NCI-H1930 (cell line): ENCODE measurements around the gene DPH5.
A peak's percentile ranks its signal among the peaks of the same experiment; 100 is the strongest.

Experiments
- DNase-seq, 2 experiments: peaks; one replicate each; lab custom pipeline; 2025; lab: John Stamatoyannopoulos, UW

DPH5 gene

DNA sequence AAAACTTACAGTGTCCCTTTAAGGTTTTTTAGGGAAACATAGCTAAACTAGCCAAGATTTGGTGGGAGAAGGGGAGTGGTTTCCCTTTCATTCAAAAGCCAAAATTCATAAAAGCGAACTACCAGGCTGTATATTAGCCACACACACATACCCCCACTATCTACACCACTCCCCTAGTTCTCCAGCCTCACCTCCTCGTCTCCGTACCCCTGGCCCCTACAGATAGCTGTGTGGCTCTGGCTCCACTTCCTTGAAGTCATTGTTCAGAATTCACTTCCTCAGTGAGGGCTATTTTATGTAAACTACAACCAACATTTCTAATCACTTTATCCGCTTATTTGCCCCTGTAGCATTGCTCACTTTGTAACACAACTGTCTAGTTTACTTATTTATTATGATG, 5.3 kb upstream of the DPH5 start:
- no peak for DNase-seq

DNA sequence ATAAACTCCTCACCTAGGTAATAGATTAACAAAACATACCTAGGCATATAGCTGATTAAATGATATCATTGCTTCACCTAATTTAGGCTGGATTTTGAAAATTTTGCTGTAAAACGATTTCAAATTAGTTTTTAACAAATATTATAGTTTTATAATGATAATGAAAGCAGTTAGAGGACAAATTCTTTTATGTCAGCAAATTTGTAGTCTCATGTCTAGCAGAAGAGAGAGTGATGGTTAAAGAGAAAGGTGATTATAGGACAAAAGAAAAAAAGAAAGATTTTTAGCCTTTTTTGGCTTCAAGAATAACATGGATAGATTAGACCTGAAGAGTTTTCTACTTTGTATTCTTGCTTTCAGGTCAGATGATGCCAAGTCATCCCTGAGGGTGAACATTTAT, 3.6 kb upstream of the DPH5 start:
- DNase-seq: no peak

DNA sequence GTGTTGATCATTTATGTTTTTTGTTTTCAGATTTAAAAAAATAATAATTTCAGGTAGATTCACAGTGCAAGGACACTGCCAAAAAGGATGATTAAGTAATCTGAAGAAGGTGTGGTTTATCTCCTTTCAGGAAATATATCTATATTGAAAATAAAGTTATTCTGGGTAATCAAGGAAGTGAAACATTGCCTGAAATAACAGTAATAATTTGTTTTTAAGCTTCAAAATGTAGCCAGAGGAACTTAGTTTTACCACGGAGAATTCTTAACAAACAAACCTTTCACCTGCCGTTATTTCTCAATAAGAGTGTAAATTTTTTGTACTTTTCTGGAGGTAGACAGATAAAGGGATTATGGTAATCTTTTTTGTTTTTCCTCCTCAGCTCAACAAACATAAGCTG, 2.9 kb upstream of the DPH5 start:
- DNase-seq: no peak

DNA sequence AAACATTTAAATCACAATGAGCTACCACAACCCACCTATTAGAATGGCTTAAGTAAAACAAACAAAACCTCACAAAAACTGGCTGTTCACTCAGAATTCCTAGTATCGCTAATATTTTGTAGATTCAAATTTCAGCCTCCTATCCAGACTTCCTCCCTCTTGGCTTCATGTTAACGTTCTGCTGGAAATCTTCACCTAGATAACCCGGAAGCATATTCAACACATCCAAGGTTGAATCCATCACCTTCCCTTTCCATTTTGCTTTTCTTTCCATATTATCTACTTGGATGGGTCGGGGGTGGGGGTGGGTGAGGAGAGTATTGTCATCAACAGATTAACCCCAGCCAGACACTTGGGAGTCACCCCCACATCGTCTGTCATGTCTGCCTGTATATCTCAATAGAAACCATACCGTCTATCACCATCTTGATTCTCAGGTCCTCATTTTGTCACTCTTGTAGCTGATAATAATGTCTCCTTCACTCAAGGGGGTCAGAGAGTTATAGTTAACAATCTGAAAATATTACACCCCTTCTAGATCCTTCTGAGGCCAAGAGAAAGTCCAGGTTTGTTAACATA, 1.7 kb upstream of the DPH5 start:
- DNase-seq: no peak

DNA sequence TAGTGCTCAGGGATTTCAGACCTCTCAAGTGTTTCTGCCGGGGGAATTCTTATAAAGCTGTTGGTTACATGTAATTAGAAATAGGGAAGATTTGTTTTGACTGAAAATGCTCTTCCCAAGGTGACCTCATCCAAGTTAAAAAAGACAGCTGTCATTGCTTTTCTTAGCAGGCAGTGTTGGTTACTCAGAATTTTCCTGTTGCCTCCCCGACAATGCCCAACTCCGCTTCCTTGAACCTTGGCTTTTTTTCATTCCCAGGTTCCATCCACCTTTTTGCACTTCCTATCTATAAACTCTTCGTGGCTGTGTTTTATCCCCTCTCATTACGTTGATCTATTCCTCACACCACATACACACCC, 825 bp upstream of the DPH5 start:
- DNase-seq: no peak

DNA sequence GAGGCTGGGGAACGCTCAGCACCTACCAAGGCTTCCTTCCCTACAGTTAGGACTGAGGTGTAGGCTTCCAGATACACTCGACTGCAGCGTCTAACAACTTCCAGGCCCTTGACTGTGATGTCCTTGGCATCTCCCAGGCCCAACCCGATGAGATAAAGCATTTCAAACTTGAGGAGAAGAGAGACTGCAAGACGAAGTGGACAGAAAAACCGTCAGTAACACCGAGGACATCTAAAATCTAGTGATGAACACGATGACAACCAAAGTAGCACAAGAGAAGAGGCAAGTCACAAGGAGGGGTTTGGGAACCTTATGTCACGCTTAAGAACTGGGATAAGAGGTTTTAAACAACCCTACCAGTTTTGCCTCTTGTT, 314 bp downstream of the DPH5 start:
- DNase-seq: no peak

DNA sequence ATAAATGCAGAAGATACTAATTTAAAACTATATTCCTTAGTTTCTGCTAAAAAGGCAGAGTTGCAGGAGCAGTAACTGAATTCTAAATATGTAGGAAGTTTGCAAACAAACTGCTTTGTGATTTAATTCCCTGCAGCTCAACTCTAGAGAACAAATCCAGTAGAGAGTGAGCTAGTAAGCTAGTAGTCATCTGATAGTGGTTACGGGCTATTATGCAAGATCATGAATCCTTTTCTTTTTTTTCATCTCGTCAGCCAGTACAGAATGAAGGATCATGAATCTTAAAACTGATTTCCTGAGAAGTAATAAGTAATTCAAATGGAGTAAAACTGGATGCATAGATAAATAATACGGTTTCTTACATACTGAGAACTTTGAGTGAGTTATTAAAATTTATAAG, 3.3 kb downstream of the DPH5 start:
- peak in 1 of 2 experiments; percentile 36 for DNase-seq

DNA sequence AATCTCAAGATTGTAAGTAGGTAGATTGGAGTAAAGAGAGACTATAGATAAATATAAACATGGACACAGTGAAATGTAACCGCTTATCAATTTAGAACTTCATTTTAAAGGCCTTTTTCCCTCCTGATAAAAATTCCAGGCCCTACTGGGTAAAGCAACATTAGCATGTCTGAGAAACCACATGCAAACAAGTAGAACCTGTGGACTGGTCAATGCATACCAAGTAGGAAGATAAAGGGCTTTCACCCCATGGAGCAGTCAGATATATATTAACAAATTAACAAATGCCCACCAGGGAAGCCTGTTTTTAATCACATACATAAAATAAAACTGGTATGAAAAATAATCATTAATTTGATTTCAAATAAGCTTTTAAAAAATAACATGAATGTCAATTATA, 8.1 kb downstream of the DPH5 start:
- DNase-seq: no peak

DNA sequence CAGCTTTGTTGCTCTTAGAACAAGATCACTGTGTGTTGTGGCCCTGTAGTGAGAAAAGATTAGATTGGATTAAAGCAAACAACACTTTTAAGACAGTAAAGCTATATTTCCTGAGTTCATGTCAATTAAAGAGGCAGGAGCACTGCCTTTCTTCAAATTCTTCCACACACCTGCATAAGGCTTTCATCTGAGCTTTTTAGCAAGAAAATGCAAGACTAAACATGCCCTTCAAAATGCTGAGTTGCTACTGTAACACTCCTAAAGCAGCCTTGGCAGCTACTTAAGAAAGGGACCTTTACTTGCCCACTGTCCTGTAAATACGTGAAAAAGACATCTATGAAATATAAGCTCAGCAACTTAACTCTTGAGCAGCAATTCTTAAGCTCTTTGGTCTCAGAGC, 11.8 kb downstream of the DPH5 start:
- no peak for DNase-seq

DNA sequence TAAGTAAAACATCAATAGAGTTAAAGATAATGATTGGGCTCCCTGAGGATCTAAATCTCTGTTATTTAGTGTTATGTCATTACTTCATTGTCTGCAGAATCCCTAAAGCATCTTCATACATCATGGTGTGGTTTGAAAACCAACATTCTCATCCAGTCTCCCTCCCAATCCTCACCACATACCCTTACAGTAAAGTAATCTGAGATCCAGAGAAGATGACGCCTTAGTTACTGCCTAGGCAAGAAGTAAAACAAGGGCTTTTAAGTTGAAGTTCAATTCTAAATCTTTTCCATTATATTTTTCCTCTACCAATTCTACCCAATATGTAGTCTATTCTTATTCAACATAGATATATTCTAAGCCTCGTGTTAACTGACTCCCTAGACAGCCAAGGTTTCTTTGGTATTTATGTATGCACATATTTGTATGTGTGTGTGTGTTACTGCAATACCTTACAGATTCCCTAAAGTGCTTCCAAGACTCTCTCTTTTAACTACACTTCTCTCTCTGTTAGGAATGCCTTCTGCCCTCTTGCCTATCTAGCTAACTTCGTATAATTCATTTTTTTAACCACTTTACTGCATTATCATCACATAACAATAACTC, 17.3 kb downstream of the DPH5 start:
- no peak for DNase-seq

DNA sequence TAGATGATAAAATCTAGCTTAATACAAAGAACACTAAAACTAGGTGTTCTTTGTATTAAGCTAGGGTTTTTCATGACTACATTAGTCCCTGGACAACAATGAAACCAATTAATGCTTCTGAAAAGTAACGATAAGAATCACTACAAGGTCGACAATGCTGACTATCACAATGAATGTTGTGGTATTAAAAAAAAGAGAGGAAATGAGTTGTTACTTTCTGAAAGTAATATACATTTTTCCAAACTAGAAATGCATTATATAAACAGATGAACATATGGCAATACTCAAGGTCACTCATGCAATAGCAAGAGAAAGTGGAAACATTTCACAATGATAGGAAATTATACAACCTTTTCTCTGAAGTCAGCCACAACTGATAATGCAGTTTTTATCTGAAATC, 19.0 kb downstream of the DPH5 start:
- DNase-seq: no peak

DNA sequence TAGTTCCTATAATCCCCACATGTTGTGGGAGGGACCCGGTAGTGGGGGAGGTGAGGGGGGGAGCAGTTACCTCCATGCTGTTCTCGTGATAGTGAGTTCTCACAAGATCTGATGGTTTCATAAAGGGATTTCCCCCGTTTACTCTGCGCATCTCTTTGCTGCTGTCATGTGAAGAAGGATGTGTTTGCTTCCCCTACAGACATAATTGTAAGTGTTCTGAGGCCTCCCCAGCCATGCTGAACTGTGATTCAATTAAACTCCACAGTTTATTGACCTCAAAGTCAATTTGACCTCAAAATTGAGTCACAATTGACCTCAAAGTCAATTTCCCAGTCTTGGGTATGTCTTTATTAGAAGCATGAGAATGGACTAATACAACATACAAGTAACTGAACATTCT, 19.7 kb downstream of the DPH5 start:
- DNase-seq: no peak

DNA sequence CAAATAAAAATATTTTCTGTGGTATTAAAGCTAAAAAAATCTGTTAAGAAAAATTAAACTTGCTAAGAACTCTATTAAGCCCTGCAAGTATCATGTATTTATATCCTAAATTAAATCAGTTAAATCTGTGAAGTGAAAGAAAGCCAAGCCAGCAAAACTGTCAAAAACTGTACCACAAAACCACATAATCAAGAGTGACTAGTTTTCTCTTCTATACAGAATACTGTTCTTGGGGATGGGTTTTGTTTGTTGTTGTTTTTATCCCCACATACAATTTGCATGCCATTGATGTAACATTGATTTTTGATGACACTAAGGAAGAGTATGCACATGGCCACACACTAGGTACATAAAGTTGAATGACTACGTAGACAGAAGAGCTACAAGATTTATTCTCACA, 20.4 kb downstream of the DPH5 start:
- no peak for DNase-seq

DNA sequence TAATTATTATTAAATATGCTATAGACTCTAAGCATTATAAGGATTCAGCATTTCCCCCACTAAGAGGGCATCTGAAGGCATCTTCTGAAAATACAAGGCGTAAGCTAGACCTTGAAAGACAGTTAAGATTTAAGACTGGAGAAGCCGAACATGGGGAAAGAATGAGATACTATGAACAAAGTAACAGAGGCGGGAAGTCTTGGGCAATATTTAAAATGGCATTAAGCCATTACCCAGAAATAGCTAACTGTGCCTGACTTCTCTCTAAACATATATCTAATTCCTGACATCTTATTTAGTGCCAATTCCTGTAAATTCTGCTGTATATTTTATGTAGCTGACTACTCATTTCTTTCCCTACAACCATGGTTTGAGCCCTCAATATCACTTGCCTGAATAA, 20.9 kb downstream of the DPH5 start:
- no peak for DNase-seq

DNA sequence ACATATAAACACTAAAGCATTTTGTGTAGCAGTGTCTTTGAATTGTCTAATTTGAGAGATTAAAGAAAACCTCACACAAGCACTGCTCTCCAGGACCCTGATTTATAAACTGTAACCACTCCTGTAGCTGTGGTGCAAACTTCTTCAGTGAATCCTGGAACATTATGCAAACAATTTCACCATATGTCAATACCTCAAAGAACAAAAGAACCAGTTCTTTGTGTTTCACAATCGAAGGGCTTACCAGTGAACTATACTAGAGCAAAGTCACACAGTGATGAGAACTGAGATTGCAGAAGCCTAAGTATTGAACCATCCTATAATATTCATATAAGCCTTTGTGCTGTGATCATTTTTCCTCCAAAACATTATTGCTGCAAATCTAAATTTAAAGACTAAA, 21.5 kb downstream of the DPH5 start:
- DNase-seq: no peak

DNA sequence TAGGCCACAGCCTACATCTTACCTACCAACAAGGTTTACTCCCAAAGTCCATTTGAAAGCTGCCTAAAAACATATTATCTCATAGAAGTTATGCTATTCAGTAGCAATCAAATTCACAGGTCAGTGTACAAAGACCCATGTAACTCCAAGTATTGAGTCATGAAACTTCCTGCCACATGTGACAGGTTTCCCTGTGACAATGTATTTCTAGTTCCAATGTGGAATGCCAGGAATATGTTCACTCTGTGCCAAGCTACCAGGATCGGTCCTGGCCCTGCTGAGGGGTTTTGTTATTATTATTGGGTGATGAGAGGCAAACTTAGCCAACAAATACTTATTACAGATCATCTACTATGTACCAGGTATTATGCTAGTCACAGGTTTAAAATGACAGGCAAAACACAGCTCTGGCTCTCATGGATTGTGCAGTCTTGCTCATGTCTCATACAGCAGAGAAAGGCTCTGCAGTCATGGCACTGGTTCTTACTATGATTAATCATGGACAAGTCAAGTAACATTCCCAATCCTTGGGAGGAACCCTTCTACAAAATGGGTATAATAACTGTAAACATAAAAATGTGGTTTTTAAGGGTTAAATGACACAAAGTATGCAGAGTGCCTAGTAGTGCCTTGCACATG, 22.5 kb downstream of the DPH5 start:
- no peak for DNase-seq

DNA sequence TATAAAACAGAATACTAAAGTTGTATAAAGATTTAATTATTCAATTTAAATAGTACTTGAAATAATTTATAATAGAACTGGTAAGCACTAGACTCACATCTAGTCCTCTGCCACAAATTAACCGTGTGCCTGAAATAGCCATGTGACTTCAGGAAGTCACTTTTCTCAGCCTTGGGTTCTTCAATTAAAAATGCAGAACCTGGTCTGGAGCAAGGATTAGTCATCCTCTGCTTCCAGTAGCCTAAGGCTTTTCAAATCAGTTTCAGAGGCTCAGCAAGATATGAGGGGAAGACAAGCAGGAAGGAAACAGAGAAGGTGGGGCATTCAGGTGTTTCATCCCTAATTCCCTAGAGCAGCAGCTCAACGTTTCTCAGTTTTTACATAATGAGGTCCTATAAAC, 23.0 kb downstream of the DPH5 start:
- no peak for DNase-seq

DNA sequence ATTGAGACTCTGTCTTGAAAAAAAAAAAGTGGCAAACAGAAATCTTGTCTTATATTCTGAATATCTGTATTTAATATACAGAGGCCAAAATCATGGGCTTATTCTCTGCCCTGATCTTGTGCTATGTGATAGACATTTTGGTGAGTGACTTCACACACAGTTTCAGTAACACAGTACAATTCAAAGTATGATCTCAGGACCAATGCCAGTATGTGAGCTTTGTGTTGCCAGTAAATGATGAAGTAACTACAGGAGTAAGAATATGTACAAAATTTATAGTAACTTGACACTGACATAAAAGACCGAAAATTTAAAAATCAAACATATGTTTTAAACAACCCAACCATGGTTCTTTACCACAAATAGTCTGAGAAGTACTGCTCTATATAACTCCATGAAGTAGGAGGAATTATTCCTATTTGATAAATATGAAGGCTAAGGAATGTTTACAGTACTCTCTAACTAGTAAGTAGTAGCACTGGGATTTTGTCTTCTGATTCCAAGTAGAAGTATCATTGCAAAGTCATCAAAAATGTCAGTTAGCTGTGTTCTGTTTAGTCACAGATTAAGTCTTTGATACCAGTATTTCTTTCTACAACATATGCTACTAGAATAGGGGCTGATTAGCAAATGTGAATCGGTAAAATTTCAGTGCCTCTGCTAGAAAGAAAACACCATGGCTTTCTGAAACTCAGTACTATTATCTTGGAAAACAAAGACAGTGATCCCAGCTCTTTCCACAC, 25.3 kb downstream of the DPH5 start:
- DNase-seq: no peak

DNA sequence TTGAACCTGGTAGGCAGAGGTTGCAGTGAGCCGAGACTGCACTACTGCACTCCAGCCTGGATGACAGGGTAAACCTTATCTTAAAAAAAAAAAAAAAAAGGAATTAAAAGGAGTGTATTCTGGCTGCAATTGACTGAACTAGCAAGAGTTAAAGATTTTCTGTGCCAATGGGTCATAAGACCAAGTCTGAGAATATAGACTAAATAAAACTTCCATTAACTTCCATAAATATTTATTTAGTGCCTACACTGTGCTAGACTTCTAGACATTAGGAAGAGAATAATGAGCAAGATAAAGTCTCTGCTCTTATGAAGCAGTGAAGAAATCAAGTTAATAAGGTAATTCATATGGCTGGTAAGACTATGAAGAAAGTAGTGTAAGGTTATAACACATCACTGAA, 27.2 kb downstream of the DPH5 start:
- DNase-seq: no peak

DNA sequence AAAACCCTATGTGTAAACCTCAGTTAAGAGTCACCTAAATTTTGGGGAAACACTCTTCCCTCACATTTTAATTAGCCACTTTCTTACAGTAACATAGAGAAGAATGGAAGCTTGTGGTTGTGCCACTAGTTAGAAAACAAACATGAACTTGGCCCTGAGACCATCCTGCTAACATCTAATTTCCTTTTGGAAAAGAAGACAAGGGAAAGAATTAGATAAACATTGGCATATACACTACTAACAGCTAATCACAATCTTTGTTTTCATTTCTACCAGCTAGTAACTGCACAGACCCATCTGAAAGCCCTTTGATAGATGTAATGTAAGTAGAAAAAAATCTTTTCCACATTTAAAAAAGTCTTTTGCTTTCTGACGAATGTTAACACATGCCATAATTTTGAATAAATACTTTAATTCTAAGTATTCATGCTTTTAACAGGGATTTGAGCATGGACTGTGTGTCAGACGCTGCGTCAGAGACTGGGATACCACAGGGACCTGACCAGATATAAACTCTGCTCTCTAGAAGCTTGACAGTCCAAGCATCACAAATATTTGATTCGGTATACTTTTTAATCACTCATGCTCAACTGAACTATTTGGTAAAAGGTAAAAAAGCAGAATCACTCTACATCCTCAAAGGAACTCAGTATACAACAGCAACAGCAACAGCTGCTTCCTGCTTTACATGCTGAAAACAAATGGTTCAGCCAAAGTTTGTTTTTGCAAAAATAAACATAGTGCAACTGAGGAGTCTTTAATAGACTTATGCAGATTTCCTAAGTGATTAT, 30.2 kb downstream of the DPH5 start:
- no peak for DNase-seq

DNA sequence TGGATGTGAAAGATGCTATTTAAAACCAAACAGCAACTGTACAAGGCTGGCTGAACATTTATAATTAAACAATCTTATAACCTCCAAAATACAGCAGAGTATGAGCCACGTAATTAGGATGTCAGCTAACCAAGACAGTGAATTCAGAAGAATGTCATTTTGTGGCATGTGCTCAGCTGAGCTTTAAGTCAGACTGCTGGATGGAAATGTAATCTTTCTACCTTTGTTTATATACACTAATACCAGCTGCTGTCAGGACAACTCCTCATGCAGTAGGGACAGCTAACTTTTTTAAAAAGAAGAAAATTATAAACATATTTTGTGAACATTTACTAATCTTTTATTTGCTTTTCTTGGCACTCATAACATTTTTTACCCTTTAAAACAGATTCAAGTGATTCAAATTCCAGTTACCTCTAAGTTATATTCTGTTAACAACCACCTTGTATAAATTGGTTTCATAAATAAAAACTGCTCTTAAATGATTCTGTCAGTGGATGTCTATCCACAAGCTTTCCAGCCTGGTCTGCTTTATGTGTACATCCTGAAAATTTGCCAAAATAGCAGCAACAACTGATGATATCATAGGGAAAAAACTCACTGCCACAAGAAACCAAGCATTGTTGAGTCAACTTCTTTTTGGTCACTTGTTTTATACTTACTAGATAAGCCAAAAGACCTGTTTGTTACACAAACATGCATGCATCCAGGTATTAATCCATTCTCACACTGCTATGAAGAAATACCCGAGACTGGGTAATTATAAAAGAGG, 36.1 kb downstream of the DPH5 start:
- DNase-seq: no peak

DNA sequence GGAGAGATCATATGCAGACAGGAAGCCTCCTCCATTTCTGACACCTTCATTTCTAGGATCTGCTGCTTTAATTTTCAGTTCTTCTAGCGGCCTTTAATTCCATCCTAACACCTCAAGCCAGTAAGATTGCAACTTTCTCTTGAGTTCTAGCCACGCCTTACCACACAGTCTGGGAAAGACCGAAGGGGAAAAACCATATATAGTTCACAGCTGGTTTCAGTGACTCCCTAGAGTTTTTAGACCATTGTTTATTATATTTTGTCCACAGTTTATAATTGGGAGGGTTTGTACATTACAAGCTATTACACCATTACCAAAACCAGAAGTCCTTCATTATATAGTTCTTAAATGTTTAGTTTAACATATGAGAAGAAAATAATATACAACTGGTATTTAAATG, 37.5 kb downstream of the DPH5 start:
- no peak for DNase-seq
